ENCODE data around the gene HTD2. TPM values are rescaled to one million over a fixed set of nuclear protein-coding genes. Genes with fewer than 3 reads are reported as not detected.
"Not testable (repeated sequence)": the region's sequence is repeated elsewhere in the genome, so short reads cannot be mapped to it uniquely, and the experiment has no call there.

The HTD2 gene
- total and polyA plus RNA-seq, 2 donors (not counting 3 experiments of a cell fraction or from before 2014, with no cell fraction given) = 8.2 to 10.3 TPM

- Histone ChIP-seq H3K27me3 (ENCODE audit: control insufficient read depth in 2 of 2, insufficient read depth in 2 of 2, low read length in 2 of 2) (no peaks in the 10 kb centered on the region), H3K9me3 (replicated peaks; ENCODE audit: control insufficient read depth, insufficient read depth, low read length) (no peaks in the 10 kb centered on the region), H2AFZ (ENCODE audit: low read depth, low read length) (no peak overlapping the region), H3K9ac (replicated peaks; ENCODE audit: extremely low read depth, insufficient read depth, low read length) (no peak overlapping the region), H3K36me3 (ENCODE audit: control insufficient read depth in 2 of 2, extremely low read depth in 1 of 2, insufficient read depth in 2 of 2, low read length in 2 of 2) (no peaks in the 10 kb centered on the region), H3K79me2 (ENCODE audit: control insufficient read depth, insufficient read depth, low read length) (no peaks in the 10 kb centered on the region), H3K9me1 (replicated peaks; ENCODE audit: control insufficient read depth, extremely low read depth, insufficient read depth, low read length) (no peaks in the 10 kb centered on the region), H3K4me1 (ENCODE audit: control insufficient read depth, extremely low read depth, insufficient read depth, low read length) (no peaks in the 10 kb centered on the region), H3K4me3 (replicated peaks in 1 of 3; ENCODE audit: insufficient read depth in 1 of 3, low read depth in 1 of 3, low read length in 3 of 3) (no peak overlapping the region), H3K4me2 (ENCODE audit: insufficient read depth, low read length) (no peak overlapping the region), H4K20me1 (replicated peaks; ENCODE audit: control insufficient read depth, extremely low read depth, insufficient read depth, low read length) (no peaks in the 10 kb centered on the region), H3K27ac (ENCODE audit: insufficient read depth, low read depth, low read length) (no peak overlapping the region)
- no peak for TF ChIP-seq MYC (IDR thresholded peaks at IDR 0.05; ENCODE audit: low read depth, low read length)
- TF ChIP-seq CTCF (IDR thresholded peaks at IDR 0.05; ENCODE audit: extremely low read depth in 1 of 2, insufficient read depth in 1 of 2, low read depth in 1 of 2, low read length in 2 of 2) = no peak
- no peak for TF ChIP-seq MAX (IDR thresholded peaks at IDR 0.05; ENCODE audit: insufficient read depth, insufficient read length)
- no peak for TF ChIP-seq GATA2 (IDR thresholded peaks at IDR 0.05; ENCODE audit: insufficient read depth, insufficient read length, low read depth, low read length)
- no peak for TF ChIP-seq POLR2A (IDR thresholded peaks at IDR 0.05; ENCODE audit: low read depth, low read length)
- no peak for TF ChIP-seq POLR2AphosphoS5 (IDR thresholded peaks at IDR 0.05; ENCODE audit: insufficient read depth, low read depth, low read length)
- TF ChIP-seq EZH2 (IDR thresholded peaks at IDR 0.05; ENCODE audit: borderline replicate concordance, low read depth, low read length, severe bottlenecking) = no peak
- no peak for TF ChIP-seq FOS (IDR thresholded peaks at IDR 0.05; ENCODE audit: borderline replicate concordance, insufficient read depth, low read length)
- TF ChIP-seq JUN (IDR thresholded peaks at IDR 0.05; ENCODE audit: borderline replicate concordance, insufficient read depth, insufficient read length, low read depth) = no peak
- no peak for FAIRE-seq
- POLR2A ChIA-PET = no interaction called here
- CTCF ChIA-PET = interaction anchor here (1.6 kb wide), 1 partner anchor 79 kb away, joined by 4 read pairs; no protein-coding TSS in a partner anchor
- dilution Hi-C loops (cut with MboI; ENCODE audit: extremely low pct_ligation_motif_present, low sequenced_read_pairs) (no loop called here), intact Hi-C loops (cut with micrococcal nuclease) (no loop called here)
- no TSS peak for BruUV-seq (replicated peaks)
- DNase-seq (ENCODE audit: low read depth, low spot score) = no peak
Observed at GRCh38 chr3:58266577-58266976, 39.7 kb upstream of the HTD2 start.

GRCh38 chr3:58267543-58267942 lies 38.8 kb upstream of the HTD2 start:
- H3K79me2 ChIP-seq (ENCODE audit: control insufficient read depth, insufficient read depth, low read length); CTCF ChIA-PET; POLR2A ChIA-PET; H3K36me3 ChIP-seq (ENCODE audit: control insufficient read depth in 2 of 2, extremely low read depth in 1 of 2, insufficient read depth in 2 of 2, low read length in 2 of 2); intact Hi-C loops (cut with micrococcal nuclease); H4K20me1 ChIP-seq (replicated peaks; ENCODE audit: control insufficient read depth, extremely low read depth, insufficient read depth, low read length); H2AFZ ChIP-seq (ENCODE audit: low read depth, low read length); H3K9ac ChIP-seq (replicated peaks; ENCODE audit: extremely low read depth, insufficient read depth, low read length); H3K9me1 ChIP-seq (replicated peaks; ENCODE audit: control insufficient read depth, extremely low read depth, insufficient read depth, low read length); H3K4me2 ChIP-seq (ENCODE audit: insufficient read depth, low read length); FAIRE-seq; DNase-seq (ENCODE audit: low read depth, low spot score); H3K9me3 ChIP-seq (replicated peaks; ENCODE audit: control insufficient read depth, insufficient read depth, low read length); BruUV-seq (replicated peaks); H3K27ac ChIP-seq (ENCODE audit: insufficient read depth, low read depth, low read length); H3K4me3 ChIP-seq (replicated peaks in 1 of 3; ENCODE audit: insufficient read depth in 1 of 3, low read depth in 1 of 3, low read length in 3 of 3); dilution Hi-C loops (cut with MboI; ENCODE audit: extremely low pct_ligation_motif_present, low sequenced_read_pairs); H3K27me3 ChIP-seq (ENCODE audit: control insufficient read depth in 2 of 2, insufficient read depth in 2 of 2, low read length in 2 of 2); H3K4me1 ChIP-seq (ENCODE audit: control insufficient read depth, extremely low read depth, insufficient read depth, low read length): not testable (repeated sequence)

Measured in endothelial cell of umbilical vein (primary cell).